ENCODE results near the gene PCBP3. TPM values are rescaled to one million over a fixed set of nuclear protein-coding genes. Genes with fewer than 3 reads are reported as not detected.

The PCBP3 gene
- total and polyA plus RNA-seq, 2 donors (not counting 3 experiments of a cell fraction or from before 2014, with no cell fraction given) = 0.06 to 1.1 TPM

GRCh38 chr21:45846373-45847160 is 203.0 kb downstream of the PCBP3 start:
- Histone ChIP-seq H3K4me2 (ENCODE audit: insufficient read depth, low read length) (no peak overlapping the region), H3K9me3 (replicated peaks; ENCODE audit: control insufficient read depth, insufficient read depth, low read length) (no peaks in the 10 kb centered on the region), H3K27me3 (ENCODE audit: control insufficient read depth in 2 of 2, insufficient read depth in 2 of 2, low read length in 2 of 2) (peaks cover 2 to 7% of the 10 kb centered on the region in 2 experiments), H3K9me1 (replicated peaks; ENCODE audit: control insufficient read depth, extremely low read depth, insufficient read depth, low read length) (no peaks in the 10 kb centered on the region), H2AFZ (ENCODE audit: low read depth, low read length) (no peak overlapping the region), H3K36me3 (ENCODE audit: control insufficient read depth in 2 of 2, extremely low read depth in 1 of 2, insufficient read depth in 2 of 2, low read length in 2 of 2) (no peaks in the 10 kb centered on the region), H3K4me3 (replicated peaks in 1 of 3; ENCODE audit: insufficient read depth in 1 of 3, low read depth in 1 of 3, low read length in 3 of 3) (no peak overlapping the region), H3K4me1 (ENCODE audit: control insufficient read depth, extremely low read depth, insufficient read depth, low read length) (no peaks in the 10 kb centered on the region), H3K9ac (replicated peaks; ENCODE audit: extremely low read depth, insufficient read depth, low read length) (no peak overlapping the region), H3K27ac (ENCODE audit: insufficient read depth, low read depth, low read length) (no peak overlapping the region), H3K79me2 (ENCODE audit: control insufficient read depth, insufficient read depth, low read length) (no peaks in the 10 kb centered on the region), H4K20me1 (replicated peaks; ENCODE audit: control insufficient read depth, extremely low read depth, insufficient read depth, low read length) (no peaks in the 10 kb centered on the region)
- FAIRE-seq = no peak
- DNase-seq (ENCODE audit: low read depth, low spot score) = no peak
- TF ChIP-seq CTCF (IDR thresholded peaks at IDR 0.05; ENCODE audit: extremely low read depth in 1 of 2, insufficient read depth in 1 of 2, low read depth in 1 of 2, low read length in 2 of 2) = no peak
- TF ChIP-seq POLR2AphosphoS5 (IDR thresholded peaks at IDR 0.05; ENCODE audit: insufficient read depth, low read depth, low read length) = no peak
- no peak for TF ChIP-seq MAX (IDR thresholded peaks at IDR 0.05; ENCODE audit: insufficient read depth, insufficient read length)
- intact Hi-C loops (cut with micrococcal nuclease) (no loop called here), dilution Hi-C loops (cut with MboI; ENCODE audit: extremely low pct_ligation_motif_present, low sequenced_read_pairs) (no loop called here)
- POLR2A ChIA-PET = no interaction called here
- BruUV-seq (replicated peaks) = no TSS peak
- CTCF ChIA-PET = interaction anchor here (0.8 kb wide), 1 partner anchor 26 kb away, joined by 3 read pairs; no protein-coding TSS in a partner anchor

GRCh38 chr21:45847870-45848269 is 204.3 kb downstream of the PCBP3 start:
- Histone ChIP-seq H3K27me3 (ENCODE audit: control insufficient read depth in 2 of 2, insufficient read depth in 2 of 2, low read length in 2 of 2) (peaks cover 2 to 7% of the 10 kb centered on the region in 2 experiments), H3K4me2 (ENCODE audit: insufficient read depth, low read length) (no peak overlapping the region), H3K9ac (replicated peaks; ENCODE audit: extremely low read depth, insufficient read depth, low read length) (no peak overlapping the region), H3K4me3 (replicated peaks in 1 of 3; ENCODE audit: insufficient read depth in 1 of 3, low read depth in 1 of 3, low read length in 3 of 3) (no peak overlapping the region), H3K79me2 (ENCODE audit: control insufficient read depth, insufficient read depth, low read length) (no peaks in the 10 kb centered on the region), H3K9me3 (replicated peaks; ENCODE audit: control insufficient read depth, insufficient read depth, low read length) (no peaks in the 10 kb centered on the region), H4K20me1 (replicated peaks; ENCODE audit: control insufficient read depth, extremely low read depth, insufficient read depth, low read length) (no peaks in the 10 kb centered on the region), H3K36me3 (ENCODE audit: control insufficient read depth in 2 of 2, extremely low read depth in 1 of 2, insufficient read depth in 2 of 2, low read length in 2 of 2) (no peaks in the 10 kb centered on the region), H3K27ac (ENCODE audit: insufficient read depth, low read depth, low read length) (no peak overlapping the region), H3K4me1 (ENCODE audit: control insufficient read depth, extremely low read depth, insufficient read depth, low read length) (no peaks in the 10 kb centered on the region), H2AFZ (ENCODE audit: low read depth, low read length) (no peak overlapping the region), H3K9me1 (replicated peaks; ENCODE audit: control insufficient read depth, extremely low read depth, insufficient read depth, low read length) (no peaks in the 10 kb centered on the region)
- intact Hi-C loops (cut with micrococcal nuclease) = no loop called here
- no peak for FAIRE-seq
- ChIA-PET POLR2A (no interaction called here), CTCF (interaction anchor here (0.7 to 1.6 kb wide), 2 partner anchors 33 to 251 kb away, joined by 3 to 4 read pairs; no protein-coding TSS in a partner anchor)
- TF ChIP-seq MYC (IDR thresholded peaks at IDR 0.05; ENCODE audit: low read depth, low read length) (no peak), MAX (IDR thresholded peaks at IDR 0.05; ENCODE audit: insufficient read depth, insufficient read length) (no peak), GATA2 (IDR thresholded peaks at IDR 0.05; ENCODE audit: insufficient read depth, insufficient read length, low read depth, low read length) (no peak), JUN (IDR thresholded peaks at IDR 0.05; ENCODE audit: borderline replicate concordance, insufficient read depth, insufficient read length, low read depth) (no peak), FOS (IDR thresholded peaks at IDR 0.05; ENCODE audit: borderline replicate concordance, insufficient read depth, low read length) (no peak), POLR2AphosphoS5 (IDR thresholded peaks at IDR 0.05; ENCODE audit: insufficient read depth, low read depth, low read length) (no peak), POLR2A (IDR thresholded peaks at IDR 0.05; ENCODE audit: low read depth, low read length) (no peak)
- BruUV-seq (replicated peaks) = no TSS peak
- no peak for DNase-seq (ENCODE audit: low read depth, low spot score)
- dilution Hi-C loops (cut with MboI; ENCODE audit: extremely low pct_ligation_motif_present, low sequenced_read_pairs) = no loop called here

Data from endothelial cell of umbilical vein (primary cell).